COR-L47 (cell line): ENCODE data around the gene KASH5.

Experiments used
- DNase-seq: peaks from one replicate; lab custom pipeline; 2025; lab: John Stamatoyannopoulos, UW

KASH5 gene

GRCh38 chr19:49387936-49388372 is at the start of gene KASH5:
Gene KASH5, plus strand, starts transcription at chr19:49388249. Its CDS starts 2,635 bp downstream, at chr19:49390884.
- peak; percentile 31 for DNase-seq

- no peak for DNase-seq
Measured at GRCh38 chr19:49338691-49339300, 49.3 kb upstream of the KASH5 start.

- no peak for DNase-seq
Measured at GRCh38 chr19:49339301-49340068, 48.6 kb upstream of the KASH5 start.

- no peak for DNase-seq
Measured at GRCh38 chr19:49340069-49340864, 47.8 kb upstream of the KASH5 start.

GRCh38 chr19:49340865-49341718 is 47.0 kb upstream of the KASH5 start:
- DNase-seq = no peak

- DNase-seq = no peak
Measured at GRCh38 chr19:49342291-49342721, 45.7 kb upstream of the KASH5 start.

GRCh38 chr19:49343123-49343522 is 44.9 kb upstream of the KASH5 start:
- DNase-seq = no peak

- DNase-seq = no peak
Measured at GRCh38 chr19:49344505-49345423, 43.3 kb upstream of the KASH5 start.

- no peak for DNase-seq
Measured at GRCh38 chr19:49347191-49347590, 40.9 kb upstream of the KASH5 start.

- no peak for DNase-seq
Measured at GRCh38 chr19:49347835-49348234, 40.2 kb upstream of the KASH5 start.

- DNase-seq = no peak
Measured at GRCh38 chr19:49348305-49349189, 39.5 kb upstream of the KASH5 start.

- no peak for DNase-seq
Measured at GRCh38 chr19:49349567-49349966, 38.5 kb upstream of the KASH5 start.

- DNase-seq = no peak
Measured at GRCh38 chr19:49355909-49356353, 32.1 kb upstream of the KASH5 start.

- DNase-seq = no peak
Measured at GRCh38 chr19:49356382-49356781, 31.7 kb upstream of the KASH5 start.

- no peak for DNase-seq
Measured at GRCh38 chr19:49357186-49357585, 30.9 kb upstream of the KASH5 start.

- DNase-seq = no peak
Measured at GRCh38 chr19:49359851-49360820, 27.9 kb upstream of the KASH5 start.

GRCh38 chr19:49361438-49362047 is 26.5 kb upstream of the KASH5 start:
- DNase-seq = no peak
